ENCODE data around the gene ZNF407.

GRCh38 chr18:74892066-74892627 lies 294.5 kb downstream of the ZNF407 start:
- no peak for TF ChIP-seq CTCF (IDR thresholded peaks at IDR 0.05; ENCODE audit: insufficient read depth, low read length, poor library complexity, severe bottlenecking)
- no peak for TF ChIP-seq EZH2phosphoT487 (conservative IDR thresholded peaks at IDR 0.05; ENCODE audit: low read length)
